ENCODE data around the gene FZD10.

Gene FZD10

DNA sequence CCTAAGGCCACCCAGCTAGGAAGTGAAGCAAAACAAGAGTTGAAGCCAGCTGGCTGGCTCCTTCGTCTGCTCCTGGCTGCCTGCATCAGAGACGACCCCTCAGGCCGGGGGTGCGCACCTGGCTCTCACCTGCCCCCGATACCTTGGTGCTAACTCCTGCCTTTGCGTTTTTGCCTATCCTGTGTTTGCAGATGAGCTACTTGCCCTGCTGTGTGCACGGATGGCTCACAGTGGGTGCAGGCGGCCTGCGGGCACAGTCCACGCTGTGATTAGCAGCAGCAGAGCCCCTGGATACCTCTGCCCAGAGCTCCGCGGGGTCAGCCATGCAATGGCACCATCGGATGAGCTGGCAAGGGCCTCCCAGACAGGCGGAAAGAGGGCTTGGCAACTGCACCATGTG is 31.2 kb upstream of the FZD10 start:
- TF ChIP-seq SIN3A (IDR thresholded peaks at IDR 0.05; ENCODE audit: borderline replicate concordance, insufficient read depth, low read length) (no peak), POLR2AphosphoS5 (IDR thresholded peaks at IDR 0.05; ENCODE audit: low read depth, low read length) (no peak), TAF1 (IDR thresholded peaks at IDR 0.05; ENCODE audit: borderline replicate concordance, insufficient read depth, low read length) (no peak), FOXP2 (optimal IDR thresholded peaks at IDR 0.05; ENCODE audit: borderline replicate concordance, extremely low read depth, extremely low read length, insufficient read depth) (no peak)
- TF ChIP-seq, protein P1, sequence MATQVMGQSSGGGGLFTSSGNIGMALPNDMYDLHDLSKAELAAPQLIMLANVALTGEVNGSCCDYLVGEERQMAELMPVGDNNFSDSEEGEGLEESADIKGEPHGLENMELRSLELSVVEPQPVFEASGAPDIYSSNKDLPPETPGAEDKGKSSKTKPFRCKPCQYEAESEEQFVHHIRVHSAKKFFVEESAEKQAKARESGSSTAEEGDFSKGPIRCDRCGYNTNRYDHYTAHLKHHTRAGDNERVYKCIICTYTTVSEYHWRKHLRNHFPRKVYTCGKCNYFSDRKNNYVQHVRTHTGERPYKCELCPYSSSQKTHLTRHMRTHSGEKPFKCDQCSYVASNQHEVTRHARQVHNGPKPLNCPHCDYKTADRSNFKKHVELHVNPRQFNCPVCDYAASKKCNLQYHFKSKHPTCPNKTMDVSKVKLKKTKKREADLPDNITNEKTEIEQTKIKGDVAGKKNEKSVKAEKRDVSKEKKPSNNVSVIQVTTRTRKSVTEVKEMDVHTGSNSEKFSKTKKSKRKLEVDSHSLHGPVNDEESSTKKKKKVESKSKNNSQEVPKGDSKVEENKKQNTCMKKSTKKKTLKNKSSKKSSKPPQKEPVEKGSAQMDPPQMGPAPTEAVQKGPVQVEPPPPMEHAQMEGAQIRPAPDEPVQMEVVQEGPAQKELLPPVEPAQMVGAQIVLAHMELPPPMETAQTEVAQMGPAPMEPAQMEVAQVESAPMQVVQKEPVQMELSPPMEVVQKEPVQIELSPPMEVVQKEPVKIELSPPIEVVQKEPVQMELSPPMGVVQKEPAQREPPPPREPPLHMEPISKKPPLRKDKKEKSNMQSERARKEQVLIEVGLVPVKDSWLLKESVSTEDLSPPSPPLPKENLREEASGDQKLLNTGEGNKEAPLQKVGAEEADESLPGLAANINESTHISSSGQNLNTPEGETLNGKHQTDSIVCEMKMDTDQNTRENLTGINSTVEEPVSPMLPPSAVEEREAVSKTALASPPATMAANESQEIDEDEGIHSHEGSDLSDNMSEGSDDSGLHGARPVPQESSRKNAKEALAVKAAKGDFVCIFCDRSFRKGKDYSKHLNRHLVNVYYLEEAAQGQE (IDR thresholded peaks at IDR 0.05; ENCODE audit: insufficient read depth in 1 of 2, low read depth in 2 of 2, low read length in 2 of 2): no peak

DNA sequence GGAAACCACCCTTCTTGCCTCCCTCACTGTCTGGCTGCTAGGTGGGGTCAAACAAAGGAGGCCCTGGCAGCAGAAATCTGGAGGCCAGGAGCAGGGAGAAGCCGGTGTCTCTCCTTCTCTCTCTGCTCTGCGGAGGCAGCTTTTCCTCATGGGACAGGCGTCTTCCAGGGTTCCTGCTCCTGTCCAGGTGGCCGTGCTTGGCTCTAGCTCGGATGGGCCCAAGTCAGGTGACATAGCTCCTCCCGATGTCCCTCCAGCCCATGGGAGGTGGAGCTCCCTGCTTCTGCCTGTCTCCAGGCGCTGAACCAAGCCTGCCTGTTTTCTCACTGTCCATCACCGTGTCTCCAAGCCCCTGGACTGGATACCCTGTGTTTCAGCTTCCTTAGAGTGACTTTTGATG is 30.5 kb upstream of the FZD10 start:
- TF ChIP-seq, protein P1 (IDR thresholded peaks at IDR 0.05; ENCODE audit: insufficient read depth in 1 of 2, low read depth in 2 of 2, low read length in 2 of 2): no peak
- TF ChIP-seq TAF1 (IDR thresholded peaks at IDR 0.05; ENCODE audit: borderline replicate concordance, insufficient read depth, low read length): no peak
- no peak for TF ChIP-seq POLR2AphosphoS5 (IDR thresholded peaks at IDR 0.05; ENCODE audit: low read depth, low read length)
- TF ChIP-seq FOXP2 (optimal IDR thresholded peaks at IDR 0.05; ENCODE audit: borderline replicate concordance, extremely low read depth, extremely low read length, insufficient read depth): no peak
- TF ChIP-seq SIN3A (IDR thresholded peaks at IDR 0.05; ENCODE audit: borderline replicate concordance, insufficient read depth, low read length): no peak

DNA sequence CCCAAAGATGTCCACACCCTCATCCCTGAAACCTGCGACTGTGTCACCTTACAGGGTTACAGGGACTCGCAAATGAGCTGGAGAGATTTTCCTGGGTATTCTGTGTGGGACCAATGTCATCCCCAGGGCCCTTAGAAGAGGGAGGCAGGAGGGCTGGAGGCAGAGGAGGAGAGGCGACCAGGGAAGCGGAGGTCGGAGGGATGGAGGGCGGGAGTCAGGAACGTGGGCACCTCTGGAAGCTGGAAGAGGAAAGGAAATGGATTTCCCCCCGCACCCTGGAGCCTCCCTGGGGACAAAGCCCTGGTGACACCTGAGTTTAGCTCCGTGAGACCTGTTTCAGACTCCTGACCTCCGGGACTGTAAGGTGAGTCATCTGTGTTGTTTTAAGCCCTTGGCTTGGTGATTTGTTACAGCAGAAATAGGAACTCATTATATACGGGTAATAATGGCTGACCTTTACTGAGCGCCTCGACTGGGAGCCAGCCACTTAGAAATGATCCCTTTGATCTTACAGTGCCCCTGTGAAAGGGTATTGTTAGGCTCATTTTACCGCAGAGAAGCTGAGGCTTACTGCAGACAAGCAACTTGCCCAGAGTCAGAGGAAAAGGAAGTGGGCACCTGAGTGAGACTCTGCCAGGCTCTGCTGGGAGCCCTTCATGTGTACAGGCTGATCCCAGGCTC is 29.3 kb upstream of the FZD10 start:
- TF ChIP-seq, protein P1 (IDR thresholded peaks at IDR 0.05; ENCODE audit: insufficient read depth in 1 of 2, low read depth in 2 of 2, low read length in 2 of 2): no peak
- TF ChIP-seq SIN3A (IDR thresholded peaks at IDR 0.05; ENCODE audit: borderline replicate concordance, insufficient read depth, low read length): no peak

DNA sequence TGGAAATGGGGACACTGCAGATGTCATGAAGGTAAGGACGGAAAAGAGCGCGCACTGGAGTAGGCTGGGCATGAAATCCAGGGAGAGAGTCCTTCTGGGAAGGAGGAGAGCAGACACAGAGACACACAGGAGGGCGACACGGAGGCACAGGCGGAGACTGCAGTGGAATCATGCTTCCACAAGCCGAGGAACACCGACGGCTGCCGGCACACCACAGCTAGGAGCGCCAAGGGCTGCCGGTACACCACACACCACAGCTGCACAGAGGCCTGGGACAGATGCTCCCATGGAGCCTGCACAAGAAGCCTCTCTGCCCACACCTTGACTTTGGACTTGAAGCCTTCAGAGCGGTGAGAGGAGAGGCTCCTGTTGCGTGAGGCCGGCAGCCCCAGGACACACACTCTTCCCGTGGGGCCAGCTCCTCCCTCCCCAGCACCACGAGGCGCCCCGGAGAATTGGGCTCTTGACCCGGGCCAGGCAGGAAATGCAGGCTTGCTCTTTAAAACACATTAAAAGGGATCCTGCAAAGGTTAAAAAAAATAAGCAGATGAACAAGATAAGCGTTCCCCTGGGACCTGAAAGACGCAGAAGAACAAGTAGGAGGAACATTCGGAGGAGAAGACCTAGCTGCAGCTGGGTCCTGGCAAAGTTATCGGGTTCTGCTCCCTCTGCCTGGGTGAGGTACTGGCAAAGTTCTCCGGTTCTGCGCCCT is 28.3 kb upstream of the FZD10 start:
- TF ChIP-seq TAF1 (IDR thresholded peaks at IDR 0.05; ENCODE audit: borderline replicate concordance, insufficient read depth, low read length) (no peak), FOXP2 (optimal IDR thresholded peaks at IDR 0.05; ENCODE audit: borderline replicate concordance, extremely low read depth, extremely low read length, insufficient read depth) (no peak), SIN3A (IDR thresholded peaks at IDR 0.05; ENCODE audit: borderline replicate concordance, insufficient read depth, low read length) (no peak)

DNA sequence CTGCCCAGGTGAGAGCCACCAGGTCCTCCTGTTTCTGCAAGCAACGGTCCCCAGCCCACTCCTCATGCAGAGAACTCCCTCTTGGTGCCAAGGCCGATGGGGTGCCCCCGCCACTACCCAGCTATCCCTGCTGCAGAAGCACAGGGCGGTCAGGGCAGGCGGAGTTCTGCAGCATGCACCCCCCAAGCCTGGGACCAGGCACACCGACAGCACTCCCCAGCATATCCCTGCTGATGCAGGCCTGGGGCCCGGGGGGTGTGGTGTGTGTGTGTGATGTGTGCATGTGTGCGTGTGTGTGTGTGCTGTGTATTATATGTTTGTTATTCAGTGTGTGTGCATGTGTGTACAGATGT is 27.7 kb upstream of the FZD10 start:
- no peak for TF ChIP-seq TAF1 (IDR thresholded peaks at IDR 0.05; ENCODE audit: borderline replicate concordance, insufficient read depth, low read length)
- TF ChIP-seq, protein P1 (IDR thresholded peaks at IDR 0.05; ENCODE audit: insufficient read depth in 1 of 2, low read depth in 2 of 2, low read length in 2 of 2): no peak
- TF ChIP-seq POLR2AphosphoS5 (IDR thresholded peaks at IDR 0.05; ENCODE audit: low read depth, low read length): no peak
- no peak for TF ChIP-seq SIN3A (IDR thresholded peaks at IDR 0.05; ENCODE audit: borderline replicate concordance, insufficient read depth, low read length)
- TF ChIP-seq FOXP2 (optimal IDR thresholded peaks at IDR 0.05; ENCODE audit: borderline replicate concordance, extremely low read depth, extremely low read length, insufficient read depth): no peak
